Keratinocyte (primary cell): ENCODE data around the gene OXNAD1. TPM values are rescaled to one million over a fixed set of nuclear protein-coding genes. Genes with fewer than 3 reads are reported as not detected.
"Not testable (repeated sequence)": the region's sequence is repeated elsewhere in the genome, so short reads cannot be mapped to it uniquely, and the experiment has no call there.

ENCODE experiments used
- DNase-seq: peaks from one replicate; pipeline ENCODE4 v3.0.0-alpha.2; 2011; ENCODE audit warnings: low read depth, missing footprints, low spot score
- FAIRE-seq: peaks from 2 replicates; lab custom pipeline; 2011; peaks lifted over from hg19 to GRCh38; lab: Jason Lieb, UNC
- H2AFZ ChIP-seq: 2 replicates; pipeline ENCODE4 v1.6.0; 2012; ENCODE audit warnings: low read length, control low read depth, inconsistent platforms; ENCODE audit not compliant: control insufficient read depth
- H3K27ac ChIP-seq: 2 replicates; pipeline ENCODE4 v1.5.1; 2011; ENCODE audit warnings: low read length; ENCODE audit not compliant: control insufficient read depth, insufficient read depth
- H3K27me3 ChIP-seq: 3 replicates; pipeline ENCODE4 v1.6.0; 2011; ENCODE audit warnings: low read length; ENCODE audit not compliant: control insufficient read depth, insufficient read depth; ENCODE audit errors: extremely low read depth
- H3K36me3 ChIP-seq, 2 experiments: 2 replicates in 1 of 2; 3 replicates in 1 of 2; pipeline ENCODE4 v1.5.1; 2011; ENCODE audit warnings: low read length in 2 of 2, mild to moderate bottlenecking in 1 of 2; ENCODE audit not compliant: control insufficient read depth in 2 of 2, insufficient read depth in 2 of 2; ENCODE audit errors: extremely low read depth in 1 of 2
- H3K4me1 ChIP-seq: 3 replicates; pipeline ENCODE4 v1.5.1; 2011; ENCODE audit warnings: low read length; ENCODE audit not compliant: control insufficient read depth, insufficient read depth; ENCODE audit errors: extremely low read depth
- H3K4me2 ChIP-seq: 3 replicates; pipeline ENCODE4 v1.6.0; 2011; ENCODE audit warnings: low read depth, low read length; ENCODE audit not compliant: control insufficient read depth, insufficient read depth; ENCODE audit errors: extremely low read depth
- H3K4me3 ChIP-seq, 3 experiments: fragments of 200-600 bp in 1 of 3; sonication (generic) in 1 of 3; 2 replicates in 2 of 3; 3 replicates in 1 of 3; pipeline ENCODE4 v1.5.1; 2011 to 2016; ENCODE audit warnings: low read length in 3 of 3, mild to moderate bottlenecking in 3 of 3, control low read depth in 2 of 3, inconsistent platforms in 1 of 3, low read depth in 1 of 3, mixed read lengths in 1 of 3, mixed run types in 1 of 3, moderate library complexity in 1 of 3; ENCODE audit not compliant: control insufficient read depth in 2 of 3, insufficient read depth in 2 of 3; ENCODE audit errors: extremely low read depth in 1 of 3
- H3K79me2 ChIP-seq: 2 replicates; pipeline ENCODE4 v1.6.0; 2012; ENCODE audit warnings: low read length; ENCODE audit not compliant: control insufficient read depth, insufficient read depth
- H3K9ac ChIP-seq: 3 replicates; pipeline ENCODE4 v1.6.0; 2011; ENCODE audit warnings: low read length; ENCODE audit not compliant: control insufficient read depth, insufficient read depth; ENCODE audit errors: extremely low read depth
- H3K9me1 ChIP-seq: 3 replicates; pipeline ENCODE4 v1.6.0; 2011; ENCODE audit warnings: low read length; ENCODE audit not compliant: control insufficient read depth, insufficient read depth; ENCODE audit errors: extremely low read depth
- H3K9me3 ChIP-seq: 2 replicates; pipeline ENCODE4 v1.5.1; 2012; ENCODE audit warnings: low read depth, low read length; ENCODE audit not compliant: control insufficient read depth
- H4K20me1 ChIP-seq: 3 replicates; pipeline ENCODE4 v1.6.0; 2011; ENCODE audit warnings: low read length; ENCODE audit not compliant: control insufficient read depth, insufficient read depth; ENCODE audit errors: extremely low read depth
- EZH2 ChIP-seq: IDR thresholded peaks from one replicate; pipeline ENCODE4 v1.6.1; 2012; ENCODE audit warnings: inconsistent platforms, mild to moderate bottlenecking, low read length, moderate library complexity
- dilution Hi-C: fragments of 300-500 bp; cut with MboI; formaldehyde crosslinking; loops from one replicate; pipeline ENCODE4 v1.7.0; 2020; ENCODE audit warnings: low sequenced_read_pairs; ENCODE audit not compliant: extremely low pct_ligation_motif_present
- polyA plus RNA-seq, 5 experiments: library from polyadenylated mRNA; depleted of rRNA in 3 of 5; stranded (reverse) in 3 of 5; stranded (forward) in 1 of 5; unstranded in 1 of 5; fragments of >200 nt; gene quantifications; 1 replicate in 1 of 5; 2 replicates in 3 of 5; 3 replicates in 1 of 5; pipeline versions ENCODE4 v1.2.1 to v1.2.3, GENCODE V29; 2011 to 2012; ENCODE audit warnings: missing spikeins in 2 of 5, low read depth in 1 of 5, low replicate concordance in 1 of 5
- TF ChIP-seq, protein P1 (sequence below), 3 experiments: IDR thresholded peaks in 1 of 3; conservative IDR thresholded peaks in 1 of 3; optimal IDR thresholded peaks in 1 of 3; 2 replicates in 2 of 3; 3 replicates in 1 of 3; pipeline versions ENCODE3 to v1.5.1; 2011; ENCODE audit warnings: low read length in 3 of 3, mild to moderate bottlenecking in 3 of 3, moderate library complexity in 2 of 3, control low read depth in 1 of 3, inconsistent platforms in 1 of 3; ENCODE audit not compliant: insufficient read depth in 2 of 3; ENCODE audit errors: extremely low read depth in 1 of 3

Gene OXNAD1
- polyA plus RNA-seq, 1 donor (not counting 4 experiments of a cell fraction or from before 2014, with no cell fraction given) = 15.2 TPM

DNA sequence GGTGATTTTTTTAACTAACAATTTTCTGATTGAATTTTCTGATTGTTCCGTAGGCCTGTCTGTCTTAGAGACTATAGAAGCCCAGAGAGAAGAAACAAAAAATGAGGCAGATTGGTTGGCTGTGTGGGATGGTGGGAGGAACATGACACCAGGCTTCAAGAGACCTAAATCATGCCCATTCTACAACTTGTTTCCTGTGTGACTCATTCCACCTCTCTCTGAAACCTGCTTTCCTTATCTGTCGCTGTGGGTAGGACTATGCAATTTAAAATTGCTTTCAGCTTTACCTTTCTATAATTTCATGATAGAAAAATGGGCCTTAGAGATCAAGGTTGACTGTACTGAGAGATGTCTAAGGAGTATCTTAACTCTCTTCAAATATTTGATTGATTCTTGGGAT is 44.5 kb downstream of the OXNAD1 start:
- Histone ChIP-seq H3K4me1 (peaks cover 11% of the 10 kb centered on the region), H3K79me2 (no peaks in the 10 kb centered on the region), H3K4me3 (no peak overlapping the region), H3K36me3 (peaks cover 6 to 8% of the 10 kb centered on the region in 2 experiments), H3K27me3 (no peaks in the 10 kb centered on the region), H4K20me1 (no peaks in the 10 kb centered on the region), H2AFZ (no peak overlapping the region), H3K9ac (no peak overlapping the region), H3K9me1 (no peaks in the 10 kb centered on the region), H3K9me3 (no peaks in the 10 kb centered on the region), H3K27ac (no peak overlapping the region), H3K4me2 (peak overlapping the region; percentile 25)
- DNase-seq (no peak), FAIRE-seq (peak; percentile 5)
- TF ChIP-seq, protein P1, sequence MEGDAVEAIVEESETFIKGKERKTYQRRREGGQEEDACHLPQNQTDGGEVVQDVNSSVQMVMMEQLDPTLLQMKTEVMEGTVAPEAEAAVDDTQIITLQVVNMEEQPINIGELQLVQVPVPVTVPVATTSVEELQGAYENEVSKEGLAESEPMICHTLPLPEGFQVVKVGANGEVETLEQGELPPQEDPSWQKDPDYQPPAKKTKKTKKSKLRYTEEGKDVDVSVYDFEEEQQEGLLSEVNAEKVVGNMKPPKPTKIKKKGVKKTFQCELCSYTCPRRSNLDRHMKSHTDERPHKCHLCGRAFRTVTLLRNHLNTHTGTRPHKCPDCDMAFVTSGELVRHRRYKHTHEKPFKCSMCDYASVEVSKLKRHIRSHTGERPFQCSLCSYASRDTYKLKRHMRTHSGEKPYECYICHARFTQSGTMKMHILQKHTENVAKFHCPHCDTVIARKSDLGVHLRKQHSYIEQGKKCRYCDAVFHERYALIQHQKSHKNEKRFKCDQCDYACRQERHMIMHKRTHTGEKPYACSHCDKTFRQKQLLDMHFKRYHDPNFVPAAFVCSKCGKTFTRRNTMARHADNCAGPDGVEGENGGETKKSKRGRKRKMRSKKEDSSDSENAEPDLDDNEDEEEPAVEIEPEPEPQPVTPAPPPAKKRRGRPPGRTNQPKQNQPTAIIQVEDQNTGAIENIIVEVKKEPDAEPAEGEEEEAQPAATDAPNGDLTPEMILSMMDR (optimal IDR thresholded peaks at IDR 0.05 in 1 of 3, IDR thresholded peaks at IDR 0.05 in 1 of 3, conservative IDR thresholded peaks at IDR 0.05 in 1 of 3; ENCODE audit: extremely low read depth in 1 of 3, insufficient read depth in 2 of 3, low read length in 3 of 3) = no peak
- TF ChIP-seq EZH2 = no peak
- dilution Hi-C loops = no loop called here

DNA sequence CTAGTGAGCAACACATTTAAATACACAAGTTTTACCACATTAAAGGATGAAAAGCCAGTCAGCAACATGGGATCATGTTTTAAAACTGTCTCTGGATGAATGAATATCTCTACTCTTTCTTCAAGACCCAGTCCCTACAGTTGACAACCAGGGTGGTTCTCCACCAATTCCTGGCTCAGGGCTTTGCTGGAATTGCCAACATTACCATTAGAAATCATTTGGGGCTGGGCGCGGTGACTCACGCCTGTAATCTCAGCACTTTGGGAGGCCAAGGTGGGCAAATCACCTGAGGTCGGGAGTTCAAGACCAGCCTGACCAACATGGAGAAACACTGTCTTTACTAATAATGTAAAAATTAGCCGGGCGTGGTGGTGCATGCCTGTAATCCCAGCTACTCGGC is 45.5 kb downstream of the OXNAD1 start:
- H3K4me1 ChIP-seq = peaks cover 11% of the 10 kb centered on the region
- H2AFZ ChIP-seq, H3K4me2 ChIP-seq, H4K20me1 ChIP-seq, H3K4me3 ChIP-seq, H3K79me2 ChIP-seq, dilution Hi-C loops, H3K27me3 ChIP-seq, H3K9ac ChIP-seq, H3K9me1 ChIP-seq, H3K27ac ChIP-seq, H3K36me3 ChIP-seq, FAIRE-seq, DNase-seq, H3K9me3 ChIP-seq: not testable (repeated sequence)

DNA sequence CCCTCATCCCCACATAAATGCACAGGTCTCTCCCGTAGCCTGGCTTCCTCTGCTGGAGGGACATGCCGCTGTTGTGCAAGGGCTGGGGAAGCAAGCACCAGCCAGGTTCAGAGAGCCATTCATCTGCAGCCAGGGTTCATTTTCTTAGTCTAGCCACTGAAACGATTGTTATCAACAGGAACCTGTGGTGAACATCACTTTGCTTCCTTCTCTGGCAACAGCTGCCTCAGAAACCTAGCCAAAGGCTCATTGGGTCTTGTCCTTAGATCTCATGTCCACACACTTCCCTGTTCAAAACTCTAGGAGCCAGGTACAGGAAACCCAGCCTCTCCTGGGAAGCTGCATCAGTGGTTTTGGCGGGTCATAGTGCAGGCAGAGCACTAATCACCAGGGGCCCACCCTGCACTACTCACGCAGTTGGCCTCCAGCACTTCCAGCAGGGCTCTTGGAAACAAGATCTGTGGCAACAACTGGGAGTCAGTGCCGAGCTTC is 47.0 kb downstream of the OXNAD1 start:
- Histone ChIP-seq H3K4me2 (no peak overlapping the region), H2AFZ (no peak overlapping the region), H3K4me1 (peaks cover 11% of the 10 kb centered on the region), H4K20me1 (no peaks in the 10 kb centered on the region), H3K9ac (no peak overlapping the region), H3K27ac (no peak overlapping the region), H3K9me1 (no peaks in the 10 kb centered on the region), H3K9me3 (no peaks in the 10 kb centered on the region), H3K36me3 (peaks cover 8 to 20% of the 10 kb centered on the region in 2 experiments), H3K27me3 (no peaks in the 10 kb centered on the region), H3K4me3 (no peak overlapping the region), H3K79me2 (no peaks in the 10 kb centered on the region)
- no peak for TF ChIP-seq EZH2
- TF ChIP-seq, protein P1 (optimal IDR thresholded peaks at IDR 0.05 in 1 of 3, IDR thresholded peaks at IDR 0.05 in 1 of 3, conservative IDR thresholded peaks at IDR 0.05 in 1 of 3; ENCODE audit: extremely low read depth in 1 of 3, insufficient read depth in 2 of 3, low read length in 3 of 3) = no peak
- dilution Hi-C loops = no loop called here
- DNase-seq = no peak
- no peak for FAIRE-seq
